NAMALWA (cell line): ENCODE measurements around the gene RFT1.
A peak's percentile ranks its signal among the peaks of the same experiment; 100 is the strongest.
"Not testable (repeated sequence)": the region's sequence is repeated elsewhere in the genome, so short reads cannot be mapped to it uniquely, and the experiment has no call there.

Experiments used
- DNase-seq: peaks from one replicate; pipeline ENCODE4 v3.0.0-alpha.2; 2015; ENCODE audit warnings: low spot score

Gene RFT1

DNA sequence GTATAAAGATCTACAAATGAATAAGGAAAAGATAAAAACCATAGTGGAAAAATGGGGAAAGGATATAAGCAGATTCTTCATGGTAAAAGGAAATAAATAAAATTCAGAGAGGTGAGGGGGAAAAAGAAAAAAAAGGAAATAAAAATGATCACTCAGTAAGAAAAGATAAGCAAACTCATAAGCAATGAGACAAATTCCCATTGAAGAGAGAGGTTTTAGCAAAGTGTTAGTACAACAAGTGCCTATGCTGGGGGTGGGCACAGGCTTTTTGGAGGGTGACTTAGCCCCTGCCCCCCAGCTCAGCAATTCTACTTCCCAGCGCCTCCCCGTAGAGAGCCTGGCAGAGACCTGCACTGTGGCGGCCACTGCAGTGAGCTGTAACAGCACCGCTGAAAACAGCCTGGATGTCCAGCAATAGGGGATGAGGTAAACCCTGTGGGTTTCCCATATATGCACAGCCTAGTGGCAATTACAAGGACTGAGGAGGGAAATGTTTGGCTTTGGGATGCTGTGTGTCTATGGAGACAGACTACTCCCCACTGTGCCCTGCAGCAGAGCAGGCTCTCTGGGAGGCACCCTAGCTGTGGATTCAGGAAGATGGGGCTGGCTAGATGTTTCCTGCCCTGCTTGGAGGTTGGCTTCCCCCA, 60.7 kb downstream of the RFT1 start:
- DNase-seq: no peak

DNA sequence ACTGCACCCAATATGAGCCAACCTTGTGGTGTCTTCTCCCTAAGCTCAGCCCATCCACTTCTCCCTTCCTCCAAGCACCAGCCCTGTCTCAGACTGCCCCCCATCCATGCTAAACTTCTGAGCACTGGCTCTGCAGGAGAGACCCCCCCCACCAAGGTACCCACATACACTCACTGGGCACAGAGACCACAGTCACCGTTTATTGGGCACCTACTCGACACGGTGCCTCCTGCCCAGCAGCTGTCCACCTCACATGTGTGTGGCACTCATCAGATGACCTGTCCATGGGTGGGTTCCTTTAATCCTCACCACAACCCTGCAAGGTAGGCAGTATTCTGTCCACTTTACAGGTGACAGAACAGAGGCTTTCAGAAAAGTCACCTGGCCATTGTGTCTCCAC, 62.1 kb downstream of the RFT1 start:
- DNase-seq: no peak

DNA sequence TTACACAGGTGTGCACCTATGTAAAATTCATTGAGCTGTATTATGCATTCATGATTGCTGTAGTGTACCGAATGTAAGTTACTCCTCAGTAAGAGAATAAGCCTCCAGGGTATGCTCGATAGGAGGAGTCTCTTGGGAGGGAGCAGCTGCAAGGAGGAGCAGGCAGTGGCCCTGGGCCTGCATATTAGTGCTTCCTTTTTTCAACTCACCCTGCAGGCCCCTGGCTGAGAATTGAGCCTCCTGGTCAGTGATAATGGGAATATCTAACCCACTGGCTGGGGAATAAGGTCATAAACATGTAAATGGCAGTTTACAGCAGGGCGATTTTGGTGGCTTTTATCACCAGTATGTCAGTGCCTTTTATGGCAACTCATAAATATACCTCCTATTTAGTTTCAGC, 62.7 kb downstream of the RFT1 start:
- no peak for DNase-seq

DNA sequence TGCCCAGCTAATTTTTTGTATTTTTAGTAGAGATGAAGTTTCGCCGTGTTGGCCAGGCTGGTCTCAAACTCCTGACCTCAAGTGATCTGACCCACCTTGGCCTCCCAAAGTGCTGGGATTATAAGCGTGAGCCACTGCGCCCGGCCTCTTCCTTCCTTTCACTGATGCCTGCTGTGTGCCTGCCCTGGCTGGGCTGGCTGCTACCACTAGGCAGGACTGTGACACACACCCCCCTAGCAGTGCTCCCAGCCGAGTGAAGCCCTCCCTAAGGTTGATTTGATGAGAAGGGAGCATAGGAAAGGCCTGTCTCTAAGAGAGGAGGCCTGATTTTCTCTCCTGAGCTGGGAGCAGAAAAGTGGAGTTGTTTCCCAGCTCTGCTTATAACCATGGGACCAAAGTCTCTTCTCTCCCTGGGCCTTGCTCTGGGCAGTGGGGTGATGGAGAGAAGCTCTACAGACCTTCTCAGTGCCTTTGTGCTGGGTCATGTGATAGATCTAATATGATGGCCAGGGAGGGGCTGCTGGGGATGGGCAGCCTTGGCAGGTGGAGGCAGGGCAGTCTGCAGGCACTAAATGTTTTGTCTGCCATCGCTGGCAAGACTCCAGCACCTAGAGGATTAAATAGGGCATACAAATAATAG, 64.3 kb downstream of the RFT1 start:
- DNase-seq: no peak

DNA sequence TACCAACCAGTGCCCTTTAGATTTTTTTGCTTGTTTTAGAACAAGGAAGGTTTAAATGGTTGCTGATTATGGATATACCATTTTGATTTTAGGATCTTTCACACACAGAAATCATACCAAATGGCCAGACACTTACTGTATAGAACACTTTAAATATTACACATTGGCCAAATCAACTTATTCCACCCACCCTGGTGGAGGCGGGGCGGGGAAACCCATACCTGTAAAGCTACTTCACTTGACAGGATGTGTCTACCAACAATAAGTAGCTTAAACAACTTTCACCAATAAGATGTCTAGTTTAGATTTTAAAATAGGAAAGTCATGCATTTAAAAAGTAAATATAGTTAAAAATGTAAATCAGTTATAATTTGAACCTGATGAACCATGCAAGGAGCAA, 67.3 kb downstream of the RFT1 start:
- no peak for DNase-seq

DNA sequence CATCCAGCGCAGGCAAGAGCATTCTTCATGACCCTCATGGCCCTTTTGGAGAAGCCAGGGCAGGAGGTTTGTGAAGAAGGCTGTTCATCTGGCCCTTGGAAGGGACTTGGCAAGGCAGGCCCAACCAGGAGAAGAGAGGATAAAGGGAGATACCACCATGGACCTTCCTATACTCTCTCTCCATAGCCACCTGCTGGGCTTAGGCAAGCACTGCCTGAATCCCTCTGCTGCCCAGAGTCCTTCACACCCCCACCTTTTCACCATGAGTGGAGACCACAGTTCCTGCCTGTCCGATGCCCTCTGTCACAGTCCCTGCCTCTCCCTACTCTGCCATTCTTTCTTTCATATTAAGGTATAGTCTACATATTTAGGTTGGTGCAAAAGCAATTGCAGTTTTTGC, 73.8 kb downstream of the RFT1 start:
- DNase-seq: peak; percentile 12

DNA sequence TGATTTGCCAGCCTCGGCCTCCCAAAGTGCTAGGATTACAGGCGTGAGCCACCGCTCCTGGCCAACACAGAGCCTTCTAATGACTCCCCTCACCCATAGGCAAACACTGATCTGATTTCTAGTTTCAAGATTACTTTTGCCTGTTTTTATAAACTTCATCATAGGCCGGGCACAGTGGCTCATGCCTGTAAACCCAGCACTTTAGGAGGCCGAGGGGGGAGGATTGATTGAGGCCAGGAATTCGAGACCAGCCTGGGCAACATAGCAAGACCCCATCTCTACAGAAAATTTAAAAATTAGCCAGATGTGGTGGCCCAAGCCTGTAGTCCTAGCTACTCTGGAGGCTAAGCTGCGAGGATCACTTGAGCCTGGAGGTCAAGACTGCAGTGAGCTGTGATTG, 76.0 kb downstream of the RFT1 start:
- not testable (repeated sequence) for DNase-seq

DNA sequence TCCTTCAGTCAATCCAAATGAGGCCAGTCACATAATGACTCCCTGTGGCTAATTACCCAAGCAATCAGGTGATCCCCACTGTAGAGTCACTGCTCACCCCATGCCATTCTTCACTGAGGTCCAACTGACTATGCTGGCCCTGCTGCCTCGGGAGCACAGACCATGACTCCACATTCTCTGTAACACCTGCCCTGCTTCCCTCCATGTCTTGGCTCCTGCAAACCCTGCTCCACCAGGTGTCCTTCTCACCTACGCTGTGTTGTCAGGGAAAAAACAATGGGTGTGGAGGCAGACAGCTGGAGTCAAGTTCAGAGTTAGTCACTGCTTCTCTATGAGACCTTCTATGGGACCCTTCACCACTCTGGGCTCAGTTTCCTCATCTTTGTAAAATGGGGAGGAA, 78.3 kb downstream of the RFT1 start:
- DNase-seq: no peak

DNA sequence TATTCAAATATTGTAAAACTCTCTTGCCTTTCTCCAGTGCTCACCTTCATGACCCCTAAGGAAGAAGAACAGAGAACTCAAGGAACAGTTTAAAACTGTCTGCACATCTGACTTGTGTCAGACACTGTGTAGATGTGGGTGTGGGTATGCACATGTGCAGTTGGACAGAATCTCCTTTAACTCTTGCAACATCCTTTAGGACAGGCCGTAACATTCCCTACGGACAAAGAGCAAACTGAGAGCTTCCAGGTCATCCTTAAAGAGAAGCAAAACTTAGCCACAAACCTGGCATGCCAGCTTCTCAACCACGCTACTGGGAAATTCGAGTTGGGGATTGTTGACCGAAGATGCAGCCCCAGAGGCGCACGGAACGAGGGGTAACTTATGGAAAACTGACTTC, 80.2 kb downstream of the RFT1 start:
- no peak for DNase-seq

DNA sequence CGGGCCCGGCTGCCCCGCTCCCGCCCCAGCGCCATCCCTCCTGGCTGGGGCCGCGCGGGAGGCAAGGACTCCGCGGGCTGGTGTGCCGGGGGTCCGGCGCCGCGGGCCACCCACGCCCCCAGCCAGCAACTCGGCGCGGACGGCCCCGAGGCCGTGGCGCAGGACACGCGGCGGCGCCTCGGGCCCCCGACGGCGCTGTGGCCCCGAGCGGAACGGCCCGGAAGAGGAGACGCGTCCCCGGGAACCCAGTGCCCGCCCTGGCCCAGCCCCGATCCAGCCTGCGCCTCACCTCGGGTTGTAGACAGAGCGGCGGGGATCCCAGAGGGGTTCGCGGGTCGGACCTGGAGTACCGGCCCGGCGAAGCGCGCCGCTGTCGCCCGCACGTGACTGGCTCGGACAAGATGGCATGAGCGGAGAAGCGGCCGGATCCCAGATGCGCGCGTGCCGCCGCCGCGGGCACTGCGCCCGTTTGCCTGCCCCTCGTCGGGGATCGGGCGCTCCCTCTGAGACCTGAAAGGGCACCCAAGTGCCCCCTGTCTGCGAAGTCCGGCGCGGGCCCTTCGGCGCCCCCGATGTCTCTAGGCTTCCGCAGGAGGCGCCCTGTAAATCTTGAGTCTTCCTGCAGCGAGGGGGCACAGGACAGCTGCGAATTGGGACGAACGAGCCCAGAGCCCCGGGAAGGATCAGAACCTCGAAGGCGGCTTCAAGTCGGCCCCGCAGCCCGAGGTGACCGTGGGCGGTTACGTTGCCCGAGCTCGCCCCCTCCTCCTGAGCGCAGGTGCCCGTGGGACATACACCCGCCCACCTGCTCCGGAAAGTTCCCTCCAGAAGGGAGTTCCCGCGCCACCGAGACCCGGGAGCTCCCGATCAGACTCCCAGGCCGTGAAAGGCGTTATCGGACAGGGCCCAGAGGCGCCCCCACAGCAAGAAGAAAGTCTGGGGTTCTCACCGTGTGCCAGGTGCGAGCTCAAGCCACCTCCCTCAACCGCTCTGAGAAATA, 83.8 kb downstream of the RFT1 start:
- no peak for DNase-seq

DNA sequence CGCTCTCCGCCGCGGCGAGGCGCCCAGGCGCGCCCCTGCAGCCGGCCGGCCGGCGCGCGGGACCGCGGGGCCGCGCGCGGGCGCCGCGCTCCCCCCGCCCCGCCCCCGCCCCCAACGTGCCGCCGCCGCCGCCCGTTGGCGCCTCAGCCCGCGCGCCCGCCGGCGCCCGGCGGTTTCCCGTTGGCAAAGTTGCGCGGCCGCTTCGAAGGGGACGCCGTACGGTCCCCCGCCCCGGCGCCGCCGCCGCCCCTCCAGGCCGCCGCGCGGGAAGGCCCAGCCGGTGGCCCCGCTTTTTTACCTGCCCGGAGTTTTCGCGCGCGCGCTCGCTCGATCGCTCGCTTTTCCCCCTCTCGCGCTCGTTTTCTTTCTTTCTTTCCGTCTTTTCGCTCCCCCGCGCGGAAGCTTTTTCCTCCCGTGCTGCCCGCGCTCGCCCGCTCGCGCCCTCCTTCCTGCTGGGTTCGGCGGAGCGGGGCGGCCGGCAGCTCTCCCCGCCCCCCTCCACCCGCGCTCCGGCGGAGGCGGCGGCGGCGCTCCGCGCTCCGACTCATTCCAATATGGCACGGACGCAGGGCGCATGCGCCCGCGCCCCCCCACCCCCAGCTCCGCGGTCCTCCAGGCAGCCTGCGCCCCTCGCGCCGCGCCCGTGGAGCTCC, 84.6 kb downstream of the RFT1 start, which contains the start of gene SFMBT1:
SFMBT1 (minus strand) TSS at position 556 of the 653 bp plus-strand sequence. CDS start 76,945 bp downstream, outside the sequence.
- peak; percentile 33 for DNase-seq

DNA sequence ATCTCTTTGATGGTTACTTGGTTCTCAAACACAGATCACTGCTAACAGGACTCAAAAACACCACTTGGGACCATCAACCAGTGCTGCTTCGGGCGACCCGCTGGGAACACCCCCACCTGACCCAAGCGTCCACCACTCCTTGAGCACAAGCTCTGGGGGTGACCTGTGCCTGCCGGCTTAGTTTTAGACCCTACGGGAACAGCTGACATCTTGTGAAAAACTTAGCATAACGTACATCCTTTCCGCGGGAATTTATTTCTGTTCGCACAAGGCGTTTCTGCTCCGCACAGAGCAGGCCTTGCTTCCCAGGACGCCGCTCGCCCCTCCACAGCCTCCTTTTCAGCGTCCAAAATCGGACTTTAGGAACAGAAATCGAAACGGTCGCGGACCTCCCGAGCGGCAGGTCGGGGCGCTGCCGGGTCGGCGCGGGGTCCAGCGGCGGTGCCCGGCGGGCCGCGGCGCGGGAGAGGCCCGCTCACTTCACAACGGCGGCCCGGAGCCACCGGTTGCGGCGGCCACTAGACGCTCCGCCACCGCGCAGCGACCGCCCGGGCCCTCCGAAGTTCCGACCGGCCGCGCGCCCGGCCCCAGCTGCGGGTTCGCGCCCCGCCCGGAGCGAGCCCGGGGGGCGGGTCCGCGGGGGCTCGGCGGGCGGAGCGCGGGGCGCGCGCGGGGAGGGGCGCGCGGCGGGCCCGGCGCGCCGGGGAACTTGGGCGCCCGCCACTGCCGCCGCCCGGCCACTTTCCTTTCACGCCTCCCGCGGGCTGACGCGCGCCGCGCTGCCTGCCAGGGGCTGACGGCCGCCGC, 85.3 kb downstream of the RFT1 start:
- peak; percentile 39 for DNase-seq

DNA sequence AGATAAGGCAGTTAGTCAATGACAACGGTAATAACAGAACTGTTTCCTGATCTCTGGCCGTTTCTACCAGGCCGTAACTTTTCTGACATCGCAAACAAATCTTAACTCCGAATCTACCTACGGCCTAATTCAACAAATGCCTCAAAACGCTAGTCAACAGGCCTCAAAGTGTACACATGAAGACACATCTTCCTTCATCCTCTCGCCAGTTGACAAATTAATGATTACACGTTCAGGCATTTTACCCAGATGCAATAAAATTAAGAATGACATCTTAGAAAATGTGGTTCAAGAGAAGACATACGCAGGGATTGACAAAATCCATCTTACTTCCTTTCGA, 85.9 kb downstream of the RFT1 start:
- peak; percentile 16 for DNase-seq

DNA sequence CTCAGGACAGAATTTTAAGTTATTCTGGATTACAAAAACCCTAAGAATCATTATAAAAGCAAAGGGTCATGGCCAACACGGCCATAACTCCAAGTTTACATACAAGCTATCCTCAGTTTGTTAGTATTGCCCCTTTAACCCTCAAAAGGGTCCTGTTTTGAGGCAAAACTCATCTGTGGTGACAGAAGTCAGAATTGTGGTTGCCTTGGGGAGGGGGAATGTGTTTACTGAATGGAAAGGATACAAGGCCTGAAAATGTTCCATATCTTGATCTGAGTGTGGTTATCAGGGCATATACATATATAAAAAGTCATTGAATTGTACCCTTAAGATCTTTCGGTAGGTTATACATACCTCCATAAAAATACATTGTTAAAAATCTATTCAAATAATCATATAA, 86.5 kb downstream of the RFT1 start:
- DNase-seq: no peak

DNA sequence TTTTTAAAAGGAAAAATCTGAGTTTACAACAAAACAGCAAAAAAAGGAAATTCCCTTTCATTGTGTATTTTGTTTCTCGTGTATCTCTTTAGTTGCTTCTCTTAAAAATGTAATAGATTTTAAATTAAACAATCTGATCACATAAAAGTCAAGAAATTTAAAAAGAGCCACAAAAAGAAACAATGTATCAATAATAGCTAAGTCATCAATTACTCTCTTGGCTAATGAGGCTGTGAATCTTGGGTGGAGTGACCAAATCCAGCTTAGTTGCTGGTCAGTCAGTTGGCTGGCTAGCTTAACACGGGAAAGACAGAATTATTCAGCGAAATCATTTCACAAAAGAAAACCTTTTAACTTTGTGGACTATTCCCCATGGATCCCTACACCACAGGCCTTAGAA, 87.6 kb downstream of the RFT1 start:
- DNase-seq: no peak

DNA sequence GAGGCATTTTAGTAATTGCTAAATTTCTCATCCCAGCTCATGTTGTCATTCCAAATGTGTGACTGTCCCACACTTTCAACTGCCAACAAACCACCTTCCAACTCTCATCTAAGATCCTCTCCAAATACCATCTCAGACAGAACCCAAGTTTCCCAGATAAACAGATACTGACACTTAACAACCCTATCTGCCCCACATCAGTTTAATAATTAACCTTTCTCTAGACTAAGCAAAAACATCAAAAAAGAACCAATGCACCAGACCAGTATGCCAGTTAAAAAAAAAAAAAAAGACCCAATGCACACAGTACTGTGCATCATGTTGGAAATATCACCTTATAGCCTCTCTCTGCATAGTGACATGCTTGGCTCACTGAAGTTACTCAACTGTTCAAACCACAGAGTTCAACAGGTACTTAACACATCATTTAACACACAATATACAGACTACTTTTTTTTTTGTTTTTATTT, 89.8 kb downstream of the RFT1 start:
- DNase-seq: no peak

DNA sequence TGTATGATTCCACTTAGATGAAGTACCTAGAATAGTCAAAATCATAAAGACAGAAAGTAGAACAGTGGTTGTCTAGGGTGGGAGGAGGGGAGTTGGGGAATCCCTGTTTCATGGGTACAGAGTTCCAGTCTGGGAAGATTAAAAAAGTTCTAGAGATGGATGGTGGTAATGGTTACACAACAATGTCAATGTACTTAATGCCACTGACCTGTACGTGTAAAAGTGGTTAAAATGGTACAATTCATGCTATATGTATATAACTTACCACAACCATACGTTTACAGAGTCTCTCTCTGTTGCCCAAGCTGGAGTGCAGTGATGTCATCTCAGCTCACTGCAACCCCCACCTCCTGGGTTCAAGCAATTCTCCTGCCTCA, 90.9 kb downstream of the RFT1 start:
- no peak for DNase-seq

DNA sequence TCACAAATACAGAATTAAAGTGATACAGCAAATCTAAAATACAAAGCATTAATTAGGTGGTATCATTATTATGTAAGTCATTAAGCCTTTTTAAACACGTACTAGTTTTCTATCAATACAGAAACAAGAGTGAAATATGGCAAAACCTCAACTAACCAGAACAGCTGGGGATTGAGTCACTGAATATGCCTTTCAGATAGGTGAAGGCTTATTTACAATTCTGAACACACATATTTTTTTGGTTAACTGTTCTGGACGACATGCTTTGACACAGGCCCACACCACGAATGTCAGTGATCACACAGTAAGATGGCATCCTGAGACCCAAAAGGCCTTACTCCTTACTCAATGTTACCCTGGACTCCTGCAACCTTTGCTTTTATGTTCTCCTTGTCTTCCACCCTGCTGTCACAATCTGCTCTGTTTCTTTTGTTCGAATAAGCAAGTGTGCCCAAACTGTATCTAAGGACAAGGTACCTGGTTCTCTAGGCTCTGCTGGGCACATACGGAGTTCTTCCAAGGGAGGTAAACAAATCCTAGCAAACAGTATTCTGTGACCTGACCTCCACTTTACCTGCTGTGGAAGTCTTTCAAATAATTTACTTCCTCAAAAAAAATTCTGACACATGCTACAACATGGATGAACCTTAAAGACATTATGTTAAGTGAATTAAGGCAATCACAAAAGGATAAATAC, 91.4 kb downstream of the RFT1 start:
- DNase-seq: no peak
